Body of pancreas (tissue), 4 donors: ENCODE results near the gene DHX29.

Source experiments
- CTCF ChIP-seq, 7 experiments: fragments of 450-650 bp in 4 of 7; fragments of 200-600 bp in 3 of 7; sonication (generic) in 3 of 7; IDR thresholded peaks; one replicate each; pipeline ENCODE4 v1.5.1; 2016 to 2019; ENCODE audit warnings: antibody characterized with exemption in 7 of 7
- POLR2A ChIP-seq, 3 donors: fragments of 450-650 bp; IDR thresholded peaks; one replicate each; pipeline ENCODE4 v1.6.1; 2016; ENCODE audit warnings: antibody characterized with exemption in 3 of 3, mild to moderate bottlenecking in 2 of 3

DNA sequence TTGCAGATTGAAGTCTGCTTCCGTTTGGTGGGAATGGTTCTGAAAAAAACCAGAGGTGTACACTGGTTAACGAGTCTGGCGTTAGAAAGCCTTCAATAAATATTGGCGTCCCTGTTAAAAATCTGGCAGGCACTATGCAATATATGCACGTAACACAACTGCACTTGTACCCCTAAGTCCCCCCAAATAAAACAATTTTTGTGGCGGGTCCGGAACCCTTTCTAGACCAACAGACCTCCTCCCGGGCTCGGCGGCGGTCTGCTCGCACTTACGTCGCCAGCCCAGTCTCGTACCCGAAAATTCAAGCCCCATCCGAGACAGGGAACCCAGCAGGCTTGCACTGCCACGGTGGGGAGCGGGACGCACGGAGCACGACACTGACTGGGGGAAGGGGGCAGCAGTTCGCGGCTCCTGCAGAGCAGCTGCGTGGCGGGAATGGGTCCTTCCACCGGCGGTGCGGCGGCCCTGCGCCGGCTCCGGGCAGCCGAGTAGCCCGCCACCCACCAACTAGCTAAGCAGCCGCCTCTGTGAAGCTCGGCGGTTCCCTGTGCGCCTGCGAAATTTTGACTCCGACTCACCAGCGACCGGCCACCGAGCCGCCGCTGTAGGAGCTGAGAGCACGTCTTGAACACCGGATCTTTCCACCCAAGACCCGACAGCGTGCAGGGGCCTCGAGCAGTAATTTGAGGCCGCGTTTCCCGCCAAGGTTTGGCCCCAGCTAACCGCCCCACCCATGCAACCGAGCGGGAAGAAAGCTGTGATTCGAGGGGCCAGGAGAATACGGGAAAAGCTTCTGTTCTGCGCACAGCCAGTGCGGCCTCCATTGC, 84.3 kb downstream of the DHX29 start:
- no peak for TF ChIP-seq CTCF (IDR thresholded peaks at IDR 0.05)
- TF ChIP-seq POLR2A (IDR thresholded peaks at IDR 0.05): no peak
